ENCODE measurements around the gene HIGD1C.
"Not testable (repeated sequence)": the region's sequence is repeated elsewhere in the genome, so short reads cannot be mapped to it uniquely, and the experiment has no call there.

The HIGD1C gene

DNA sequence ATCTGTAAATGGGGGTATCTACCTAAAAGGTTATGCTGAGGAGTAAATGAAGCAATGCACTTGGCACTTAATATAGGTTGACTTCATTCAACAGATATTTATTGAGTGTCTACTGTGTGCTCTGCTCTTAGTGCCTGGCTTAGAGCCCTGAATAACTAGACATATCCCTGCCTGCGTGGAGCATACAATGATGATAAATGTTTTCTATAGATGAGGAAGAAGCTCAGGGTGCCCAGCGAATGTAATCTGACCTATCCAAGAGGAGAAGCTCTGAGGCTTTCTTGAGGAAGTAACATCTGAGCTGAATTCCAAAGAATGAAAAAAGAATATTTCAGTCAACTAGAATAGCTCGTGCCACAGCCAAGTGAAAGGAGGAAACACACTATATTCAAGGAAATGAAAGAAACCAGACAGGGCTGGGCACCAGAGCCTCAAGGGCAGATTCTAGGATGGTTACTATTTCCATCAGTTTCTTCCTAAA lies 17.9 kb upstream of the HIGD1C start:
- no peak for FAIRE-seq

DNA sequence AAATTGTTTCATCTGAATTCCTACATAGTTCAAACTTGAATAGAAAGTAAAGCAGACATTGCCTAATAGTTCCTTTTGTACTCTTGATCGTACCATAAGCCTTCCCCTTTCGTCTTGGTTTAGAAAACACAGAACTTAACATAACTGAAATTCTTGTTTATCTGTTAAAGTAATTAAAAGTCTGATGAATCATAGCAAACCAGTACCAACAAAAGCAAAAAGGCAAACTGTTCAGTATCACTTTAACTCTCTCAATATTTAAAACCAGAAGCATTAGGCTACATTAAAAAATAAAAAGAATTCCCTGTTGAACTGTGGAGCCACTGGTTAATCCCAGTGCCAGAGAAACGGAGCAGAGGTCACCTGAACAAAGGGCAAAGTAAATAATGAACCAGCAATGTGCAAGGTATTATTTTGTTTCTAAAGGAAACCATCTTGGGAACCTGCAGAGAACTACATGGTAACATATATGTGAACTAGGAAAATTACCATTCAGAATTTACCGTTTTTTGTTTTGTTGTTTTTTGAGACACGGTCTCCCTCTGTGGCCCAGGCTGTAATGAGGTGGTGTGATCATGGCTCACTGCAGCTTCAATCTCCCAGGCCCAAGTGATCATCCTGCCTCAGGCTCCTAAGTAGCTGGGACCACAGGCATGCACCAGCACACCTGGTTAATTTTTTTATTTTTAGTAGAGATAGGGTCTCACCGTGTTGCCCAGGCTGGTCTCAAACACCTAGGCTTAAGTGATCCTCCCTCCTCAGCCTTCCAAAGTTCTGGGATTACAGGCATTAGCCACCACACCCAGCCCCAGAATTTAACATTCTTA lies 17.1 kb upstream of the HIGD1C start:
- FAIRE-seq, result no peak

- FAIRE-seq, result no peak
Observed at GRCh38 chr12:50936821-50937530, 15.4 kb upstream of the HIGD1C start.

DNA sequence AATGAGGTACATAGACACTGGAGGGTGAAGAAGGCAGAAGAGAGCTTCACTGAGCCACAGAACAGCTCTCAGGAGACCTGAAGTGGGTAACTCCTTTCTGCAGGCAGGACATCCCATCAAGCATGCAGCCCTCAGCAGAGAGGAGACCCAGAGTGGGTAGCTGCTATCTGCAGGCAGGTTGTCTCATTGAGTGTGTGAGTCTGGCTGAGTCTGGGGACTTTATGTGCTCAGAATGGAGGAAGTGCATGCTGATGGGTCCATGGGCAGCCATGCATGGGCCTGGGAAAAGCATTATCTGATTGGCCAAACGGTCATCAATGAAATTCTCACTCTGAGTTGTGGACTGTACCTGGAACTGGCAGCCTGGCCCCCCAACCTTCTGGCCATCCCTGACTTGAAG lies 14.7 kb upstream of the HIGD1C start:
- FAIRE-seq, result no peak

GRCh38 chr12:50947933-50948626 lies 4.3 kb upstream of the HIGD1C start:
- FAIRE-seq, result no peak

- FAIRE-seq, result no peak
Observed at GRCh38 chr12:50948798-50949197, 3.5 kb upstream of the HIGD1C start.

GRCh38 chr12:50949801-50950302 lies 2.5 kb upstream of the HIGD1C start:
- FAIRE-seq, result no peak

DNA sequence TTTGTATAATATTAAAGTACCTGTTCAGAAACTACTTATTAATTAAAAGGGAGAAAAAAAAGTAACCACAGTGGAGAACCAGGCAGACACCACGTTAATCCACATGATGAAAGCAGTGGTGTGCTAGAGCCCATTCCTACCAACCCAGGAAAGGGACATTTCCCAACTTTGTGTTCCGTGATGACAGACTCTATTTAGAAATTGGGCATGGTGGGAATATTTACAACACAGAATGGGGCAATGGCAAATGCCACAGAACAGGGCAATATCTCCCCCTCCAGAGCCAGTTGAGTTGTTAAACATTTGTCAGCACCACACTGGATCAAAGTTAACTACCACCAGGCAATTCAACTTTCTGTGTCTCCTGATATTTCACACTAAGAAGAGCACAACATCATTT lies 1.2 kb upstream of the HIGD1C start:
- FAIRE-seq, result no peak

DNA sequence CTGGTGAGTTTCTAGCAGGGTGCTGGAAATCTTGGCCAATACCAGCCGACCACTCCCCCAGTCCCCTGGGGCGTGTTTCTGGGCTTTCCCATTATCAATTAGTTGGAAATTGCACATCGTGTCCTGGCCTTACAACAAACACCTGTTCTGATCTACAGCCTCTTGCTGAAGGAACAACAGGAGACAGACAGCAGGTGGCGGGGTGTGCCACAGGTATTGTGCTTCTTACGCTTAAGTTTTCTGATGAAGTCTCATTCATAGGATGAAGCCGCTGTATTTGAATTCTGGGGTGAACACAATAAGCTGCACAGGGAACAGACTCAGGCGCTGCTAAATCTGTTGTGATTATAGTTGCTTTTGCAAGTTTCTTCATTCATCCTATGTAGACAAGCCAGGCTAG lies 703 bp downstream of the HIGD1C start:
- FAIRE-seq, result no peak

GRCh38 chr12:50954789-50955188 lies 2.4 kb downstream of the HIGD1C start:
- FAIRE-seq, result not testable (repeated sequence)

DNA sequence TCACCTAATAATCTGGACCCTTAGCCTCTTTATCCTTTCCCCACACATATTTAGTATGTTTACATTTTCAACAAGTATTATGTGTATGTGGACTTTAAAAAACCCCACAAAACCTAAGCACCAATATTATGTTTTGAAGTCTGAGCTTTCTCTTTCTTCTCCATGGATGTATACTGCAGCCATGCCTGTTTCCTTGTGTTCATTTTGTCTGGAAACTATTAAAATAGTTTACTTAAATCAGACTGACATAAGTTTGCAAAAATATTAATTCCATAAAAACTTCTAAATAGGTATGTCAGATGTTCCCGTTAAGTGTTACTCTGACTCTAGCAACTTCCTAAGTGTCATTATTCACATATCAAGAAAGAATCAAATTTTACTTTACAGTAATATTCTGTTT lies 2.9 kb downstream of the HIGD1C start:
- FAIRE-seq, result no peak

DNA sequence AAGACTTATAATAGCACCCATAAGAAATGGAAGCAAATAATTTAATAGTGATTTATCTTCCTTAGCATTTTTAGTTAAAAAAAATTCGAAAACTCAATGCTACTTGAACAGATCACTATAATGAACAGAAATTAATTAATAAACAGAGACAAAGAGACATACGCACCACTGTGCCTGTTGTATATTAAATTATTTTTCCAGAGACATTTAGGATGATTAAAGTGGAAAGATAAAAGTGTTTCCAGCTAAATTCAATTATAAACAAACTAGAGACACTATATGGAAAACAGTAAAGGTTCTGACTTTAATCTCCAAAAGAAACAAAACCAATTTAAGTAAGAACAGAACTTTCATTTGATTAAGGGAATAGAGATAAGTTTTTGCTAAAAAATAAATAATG lies 3.4 kb downstream of the HIGD1C start:
- no peak for FAIRE-seq

GRCh38 chr12:50960130-50960529 lies 7.8 kb downstream of the HIGD1C start:
- FAIRE-seq, result no peak

- FAIRE-seq, result no peak
Observed at GRCh38 chr12:50961708-50962107, 9.4 kb downstream of the HIGD1C start.

- no peak for FAIRE-seq
Observed at GRCh38 chr12:50964432-50964831, 12.1 kb downstream of the HIGD1C start.

- no peak for FAIRE-seq
Observed at GRCh38 chr12:50971946-50972345, 19.6 kb downstream of the HIGD1C start.

DNA sequence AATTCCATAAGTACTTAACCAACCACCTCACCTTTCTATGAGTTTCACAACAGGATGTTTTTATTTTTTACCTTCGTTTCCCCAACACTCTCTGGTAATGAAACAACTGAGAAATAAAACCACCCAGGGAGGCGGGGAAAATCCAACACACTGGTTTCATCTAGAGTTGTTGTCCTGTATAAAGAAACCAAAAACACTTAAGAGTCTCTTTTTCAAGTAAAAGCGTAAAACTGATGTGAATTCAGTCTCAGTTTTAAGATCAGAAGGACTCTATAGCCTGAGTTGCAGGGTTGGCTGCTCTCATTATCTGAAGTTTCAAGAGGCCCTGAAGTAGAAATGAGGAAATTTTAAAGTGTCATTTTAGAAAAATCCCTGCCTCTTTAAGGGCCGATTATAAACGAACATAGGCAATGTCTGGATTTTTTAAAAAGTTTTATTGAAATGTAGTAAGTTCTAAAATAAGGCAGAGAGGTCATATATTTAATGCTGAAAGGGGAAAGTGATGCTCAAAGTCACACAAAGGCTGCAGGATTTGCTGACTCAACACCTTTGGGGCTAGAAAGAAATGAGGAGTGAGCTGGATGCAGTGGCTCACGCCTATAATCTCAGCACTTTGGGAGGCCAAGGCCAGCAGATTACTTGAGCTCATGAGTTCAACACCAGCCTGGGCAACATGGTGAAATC lies 27.2 kb downstream of the HIGD1C start:
- no peak for FAIRE-seq

DNA sequence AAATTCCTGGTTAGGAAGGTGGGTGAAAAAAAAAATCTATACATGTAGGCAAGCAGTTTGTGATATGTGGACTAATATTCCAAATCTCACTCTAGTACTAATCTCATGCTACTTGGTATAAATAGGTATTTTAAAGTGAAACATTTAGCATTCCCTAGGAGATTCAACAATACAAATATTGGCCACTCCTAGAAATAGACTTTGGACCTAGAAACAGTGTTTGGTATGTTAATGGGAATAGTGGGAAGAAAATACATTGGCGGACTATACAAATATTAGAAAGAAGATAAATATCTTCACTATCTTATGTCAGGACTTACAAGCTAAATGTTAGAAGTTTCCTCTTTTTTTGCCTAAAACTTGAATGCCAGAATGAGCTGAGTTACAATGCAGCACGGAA lies 28.2 kb downstream of the HIGD1C start:
- no peak for FAIRE-seq

GRCh38 chr12:50981319-50982239 lies 29.2 kb downstream of the HIGD1C start:
- FAIRE-seq, result no peak

DNA sequence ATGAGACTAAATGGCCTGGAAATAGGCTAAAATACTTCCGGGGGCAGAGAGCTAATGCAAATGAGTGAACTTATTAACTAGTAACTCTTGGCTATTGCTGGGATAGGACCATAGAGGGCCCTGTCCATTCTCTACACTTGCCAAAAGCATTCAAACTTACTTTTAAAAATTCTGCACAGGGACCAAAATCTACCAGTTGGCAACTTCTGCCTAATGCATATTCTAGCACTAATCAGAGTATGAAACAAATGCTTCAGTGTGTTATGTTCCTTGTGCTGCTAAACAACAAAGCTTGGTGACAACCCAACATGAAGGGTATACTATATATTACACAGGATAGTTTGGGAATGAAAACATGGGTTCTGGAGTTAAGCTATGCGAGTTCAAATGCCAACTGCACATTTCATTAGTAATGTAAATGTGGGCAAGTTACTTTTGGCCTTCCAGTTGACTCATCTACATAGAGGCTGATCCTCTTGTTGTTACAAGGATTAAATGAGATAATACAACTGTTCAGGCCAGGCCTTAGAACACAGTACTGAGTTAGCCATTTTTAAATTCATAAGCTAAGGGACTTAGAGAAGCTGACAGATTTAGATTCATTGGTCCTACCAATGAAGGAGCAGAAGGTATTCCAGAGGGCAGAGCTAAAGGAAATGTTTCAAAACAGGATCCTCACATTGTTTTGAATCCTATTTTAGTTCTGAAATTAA lies 32.4 kb downstream of the HIGD1C start:
- no peak for FAIRE-seq

DNA sequence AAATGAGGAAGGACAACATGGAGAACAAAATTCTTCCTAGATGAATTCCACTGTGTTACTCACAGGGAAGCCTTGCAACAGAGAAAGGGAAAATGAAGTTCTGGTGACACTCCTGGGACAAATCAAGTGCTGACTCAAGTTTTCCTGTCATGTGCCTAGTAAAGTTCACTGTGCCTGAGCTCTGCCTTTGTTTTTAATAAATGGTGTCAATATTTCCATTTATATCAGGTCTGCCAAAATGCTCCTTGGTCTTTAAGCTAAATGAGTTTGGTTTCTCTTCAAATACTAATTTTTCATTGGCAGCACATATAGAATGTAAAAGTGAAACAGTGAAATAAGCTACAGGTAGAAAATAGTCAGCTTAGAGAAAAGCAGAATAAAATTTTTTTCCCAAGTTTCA lies 33.0 kb downstream of the HIGD1C start:
- no peak for FAIRE-seq
